Suppressor macrophage treated with lipopolysaccharide for 1 hour (primary cell): ENCODE results near the gene HOXA13.
A peak's percentile ranks its signal among the peaks of the same experiment; 100 is the strongest.

ENCODE experiments used
- DNase-seq, 3 donors: peaks; one replicate each; pipeline ENCODE4 v3.0.0-alpha.2; 2020 to 2022

The HOXA13 gene

GRCh38 chr7:27199849-27200760 is at the start of gene HOXA13:
TSS of gene HOXA13 (minus strand) at chr7:27200091. CDS start at chr7:27200077, 14 bp downstream.
- DNase-seq, result peak in 1 of 3 donors; percentile 56

- DNase-seq, result peak in 1 of 3 donors; percentile 55
Measured at GRCh38 chr7:27248911-27249723, 49.2 kb upstream of the HOXA13 start.

- no peak for DNase-seq
Measured at GRCh38 chr7:27248427-27248806, 48.5 kb upstream of the HOXA13 start.

GRCh38 chr7:27247452-27248426 is 47.8 kb upstream of the HOXA13 start:
- no peak for DNase-seq

- no peak for DNase-seq
Measured at GRCh38 chr7:27247000-27247399, 47.1 kb upstream of the HOXA13 start.

GRCh38 chr7:27245798-27246691 is 46.2 kb upstream of the HOXA13 start:
- DNase-seq, result peak in 1 of 3 donors; percentile 59

GRCh38 chr7:27245124-27245797 is 45.4 kb upstream of the HOXA13 start:
- DNase-seq, result no peak

GRCh38 chr7:27244488-27245123 is 44.7 kb upstream of the HOXA13 start:
- no peak for DNase-seq

GRCh38 chr7:27243340-27244163 is 43.7 kb upstream of the HOXA13 start:
- no peak for DNase-seq

- DNase-seq, result peak in 2 of 3 donors; percentile 45 to 46
Measured at GRCh38 chr7:27242555-27243339, 42.9 kb upstream of the HOXA13 start, which contains the start of gene EVX1. TSS of gene EVX1 (plus strand) at chr7:27242802. CDS start at chr7:27243031, 229 bp downstream.

GRCh38 chr7:27242154-27242553 is 42.3 kb upstream of the HOXA13 start:
- DNase-seq, result no peak

- no peak for DNase-seq
Measured at GRCh38 chr7:27241189-27242056, 41.5 kb upstream of the HOXA13 start.

GRCh38 chr7:27240015-27240731 is 40.3 kb upstream of the HOXA13 start:
- no peak for DNase-seq

GRCh38 chr7:27239387-27240014 is 39.6 kb upstream of the HOXA13 start:
- DNase-seq, result peak in 1 of 3 donors; percentile 41

GRCh38 chr7:27238979-27239386 is 39.1 kb upstream of the HOXA13 start:
- DNase-seq, result no peak

- peak in 2 of 3 donors; percentile 53 to 56 for DNase-seq
Measured at GRCh38 chr7:27237735-27238334, 37.9 kb upstream of the HOXA13 start.
